Liver (tissue), 9 donors: ENCODE data around the gene IL25. TPM values are rescaled to one million over a fixed set of nuclear protein-coding genes. Genes with fewer than 3 reads are reported as not detected.

Source experiments
- DNase-seq: peaks from one replicate; pipeline ENCODE4 v3.0.0-alpha.2; 2017; ENCODE audit warnings: low spot score
- H3K27ac ChIP-seq, 2 donors: one replicate each; pipeline ENCODE4 v1.7.0; 2013; ENCODE audit warnings: inconsistent platforms in 2 of 2, low read length in 2 of 2, control low read depth in 1 of 2, low read depth in 1 of 2, mild to moderate bottlenecking in 1 of 2
- H3K27me3 ChIP-seq, 4 donors: one replicate each; pipeline versions ENCODE4 v1.6.1 to v1.7.0; 2013; ENCODE audit warnings: low read length in 3 of 4, inconsistent platforms in 1 of 4, mild to moderate bottlenecking in 1 of 4, moderate library complexity in 1 of 4; ENCODE audit not compliant: control insufficient read depth in 4 of 4, insufficient read depth in 4 of 4
- H3K36me3 ChIP-seq, 4 donors: one replicate each; pipeline versions ENCODE4 v1.6.1 to v1.7.0; 2013; ENCODE audit warnings: low read length in 3 of 4, mild to moderate bottlenecking in 3 of 4, low read depth in 1 of 4, moderate library complexity in 1 of 4; ENCODE audit not compliant: control insufficient read depth in 4 of 4, insufficient read depth in 3 of 4
- H3K4me1 ChIP-seq, 4 donors: one replicate each; pipeline versions ENCODE4 v1.6.1 to v1.7.0; 2013; ENCODE audit warnings: low read length in 3 of 4, mild to moderate bottlenecking in 3 of 4, moderate library complexity in 1 of 4; ENCODE audit not compliant: control insufficient read depth in 4 of 4, insufficient read depth in 4 of 4
- H3K4me3 ChIP-seq, 3 donors: one replicate each; pipeline versions ENCODE4 v1.6.1 to v1.7.0; 2013; ENCODE audit warnings: low read length in 3 of 3, control low read depth in 1 of 3, low read depth in 1 of 3, mild to moderate bottlenecking in 1 of 3
- H3K9ac ChIP-seq, 2 donors: one replicate each; pipeline ENCODE4 v1.7.0; 2013; ENCODE audit warnings: low read length in 2 of 2, mild to moderate bottlenecking in 2 of 2, moderate library complexity in 2 of 2, control low read depth in 1 of 2, low read depth in 1 of 2
- H3K9me3 ChIP-seq, 4 donors: one replicate each; pipeline versions ENCODE4 v1.6.1 to v1.7.0; 2013; ENCODE audit warnings: low read length in 3 of 4; ENCODE audit not compliant: control insufficient read depth in 4 of 4
- EGR1 ChIP-seq, 2 donors: IDR thresholded peaks; 2 replicates each; pipeline ENCODE4 v1.6.1; 2016 to 2018; ENCODE audit warnings: antibody characterized with exemption in 2 of 2, low read depth in 2 of 2
- FOXA1 ChIP-seq: IDR thresholded peaks from 2 replicates; pipeline ENCODE4 v1.6.1; 2016; ENCODE audit warnings: antibody characterized with exemption
- FOXA2 ChIP-seq: IDR thresholded peaks from 2 replicates; pipeline ENCODE4 v1.6.1; 2016; ENCODE audit warnings: antibody characterized with exemption
- GABPA ChIP-seq, 2 donors: IDR thresholded peaks in 1 of 2; conservative IDR thresholded peaks in 1 of 2; 2 replicates each; pipeline ENCODE4 v1.6.1; 2016; ENCODE audit warnings: antibody characterized with exemption in 2 of 2, mild to moderate bottlenecking in 1 of 2, moderate library complexity in 1 of 2
- HNF4A ChIP-seq, 2 donors: conservative IDR thresholded peaks; 2 replicates each; pipeline ENCODE4 v1.6.1; 2016; ENCODE audit warnings: antibody characterized with exemption in 2 of 2, mild to moderate bottlenecking in 2 of 2
- HNF4G ChIP-seq: IDR thresholded peaks from 2 replicates; pipeline ENCODE4 v1.6.1; 2016; ENCODE audit warnings: antibody characterized with exemption
- JUND ChIP-seq, 2 donors: IDR thresholded peaks; 2 replicates each; pipeline ENCODE4 v1.6.1; 2016; ENCODE audit warnings: antibody characterized with exemption in 2 of 2
- RAD21 ChIP-seq, 2 donors: IDR thresholded peaks; 2 replicates each; pipeline ENCODE4 v1.6.1; 2016; ENCODE audit warnings: antibody characterized with exemption in 2 of 2, mild to moderate bottlenecking in 2 of 2
- RXRA ChIP-seq, 2 donors: IDR thresholded peaks; 2 replicates each; pipeline ENCODE4 v1.6.1; 2017 to 2018; ENCODE audit warnings: antibody characterized with exemption in 2 of 2, mild to moderate bottlenecking in 1 of 2
- SP1 ChIP-seq: IDR thresholded peaks from 2 replicates; pipeline ENCODE4 v1.6.1; 2018; ENCODE audit warnings: antibody characterized with exemption, mild to moderate bottlenecking
- TAF1 ChIP-seq: conservative IDR thresholded peaks from 2 replicates; pipeline ENCODE4 v1.6.1; 2016; ENCODE audit warnings: antibody characterized with exemption, mild to moderate bottlenecking
- YY1 ChIP-seq: IDR thresholded peaks from 2 replicates; pipeline ENCODE4 v1.6.1; 2016; ENCODE audit warnings: antibody characterized with exemption, mild to moderate bottlenecking
- WGBS: extraction: QIAGEN DNeasy Blood & Tissue Kit; methylation state at CpG from one replicate; pipeline ENCODE4 v1.1.7; 2013; 5-methylcytosine and 5-hydroxymethylcytosine counted together
- polyA plus RNA-seq, 2 donors: library from polyadenylated mRNA; stranded (reverse) in 1 of 2; unstranded in 1 of 2; fragments of 200-250 nt in 1 of 2; fragments of >200 nt in 1 of 2; fragmentation: Nextera tagmentation in 1 of 2; extraction: Ambion mirVana in 1 of 2; gene quantifications; one replicate each; pipeline versions ENCODE4 v1.2.1 to v1.2.3, GENCODE V29; 2013 to 2015
- total RNA-seq, 2 donors: library from RNA; depleted of rRNA; stranded (reverse); fragments of >200 nt; gene quantifications; one replicate each; pipeline ENCODE4 v1.2.3, GENCODE V29; 2014
- TF ChIP-seq, protein P1 (sequence below): IDR thresholded peaks from 2 replicates; pipeline ENCODE4 v1.6.1; 2016; ENCODE audit warnings: antibody characterized with exemption
- TF ChIP-seq, protein P2 (sequence below): IDR thresholded peaks from 2 replicates; pipeline ENCODE4 v1.6.1; 2016; ENCODE audit warnings: antibody characterized with exemption, mild to moderate bottlenecking
- donor health status: healthy.
- donor health status: healthy.
- donor health status: healthy.
- donor health status: healthy.
- donor health status: healthy.

Gene IL25
- total and polyA plus RNA-seq, 4 donors = not detected

DNA sequence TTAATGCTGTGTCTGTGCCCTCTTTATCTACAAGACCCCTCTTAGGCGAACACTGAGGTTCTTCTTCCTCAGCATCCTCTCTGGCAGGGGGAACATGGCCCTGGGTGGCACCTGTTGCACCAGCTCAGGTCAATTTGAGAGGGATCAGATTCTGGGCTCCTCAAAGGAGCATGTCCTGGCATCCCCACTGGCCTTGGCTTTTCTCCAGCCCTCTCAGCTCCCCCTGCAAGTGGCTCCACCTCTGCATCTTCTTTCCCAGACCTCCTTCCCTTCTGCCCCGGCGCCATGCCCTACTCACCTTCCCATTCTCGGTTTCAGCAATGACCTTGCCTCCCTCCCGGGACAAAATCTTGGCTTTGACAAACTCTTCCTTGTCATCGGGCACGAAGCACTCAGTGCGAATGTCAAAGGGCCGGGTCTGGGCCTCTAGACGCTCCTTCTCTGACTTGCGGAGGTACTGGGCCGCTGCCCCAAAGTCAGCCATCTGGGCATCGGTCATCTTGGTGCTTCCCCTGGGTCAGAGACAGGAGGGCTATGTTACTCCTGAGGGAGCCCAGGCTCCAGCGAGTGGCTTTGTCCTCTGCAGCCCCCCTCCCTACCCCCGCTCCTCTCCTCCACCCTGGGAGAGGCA is 34.2 kb downstream of the IL25 start:
- no peaks in the 10 kb centered on the region for H3K36me3 ChIP-seq
- no peaks in the 10 kb centered on the region for H3K9me3 ChIP-seq
- no peak overlapping the region for H3K27ac ChIP-seq
- H3K4me1 ChIP-seq = no peaks in the 10 kb centered on the region
- no peak for DNase-seq
- no peak overlapping the region for H3K9ac ChIP-seq
- no peak overlapping the region for H3K4me3 ChIP-seq
- peaks cover 0 to 10% (median 5%) of the 10 kb centered on the region in 4 donors for H3K27me3 ChIP-seq
- TF ChIP-seq EGR1 (IDR thresholded peaks at IDR 0.05; ENCODE audit: low read depth in 2 of 2) (no peak), SP1 (no peak), FOXA1 (no peak), GABPA (IDR thresholded peaks at IDR 0.05 in 1 of 2, conservative IDR thresholded peaks at IDR 0.05 in 1 of 2) (no peak), FOXA2 (no peak), YY1 (no peak), RXRA (IDR thresholded peaks at IDR 0.05) (no peak), RAD21 (IDR thresholded peaks at IDR 0.05) (no peak), JUND (IDR thresholded peaks at IDR 0.05) (no peak), HNF4A (conservative IDR thresholded peaks at IDR 0.05) (no peak)
- TF ChIP-seq, protein P1, sequence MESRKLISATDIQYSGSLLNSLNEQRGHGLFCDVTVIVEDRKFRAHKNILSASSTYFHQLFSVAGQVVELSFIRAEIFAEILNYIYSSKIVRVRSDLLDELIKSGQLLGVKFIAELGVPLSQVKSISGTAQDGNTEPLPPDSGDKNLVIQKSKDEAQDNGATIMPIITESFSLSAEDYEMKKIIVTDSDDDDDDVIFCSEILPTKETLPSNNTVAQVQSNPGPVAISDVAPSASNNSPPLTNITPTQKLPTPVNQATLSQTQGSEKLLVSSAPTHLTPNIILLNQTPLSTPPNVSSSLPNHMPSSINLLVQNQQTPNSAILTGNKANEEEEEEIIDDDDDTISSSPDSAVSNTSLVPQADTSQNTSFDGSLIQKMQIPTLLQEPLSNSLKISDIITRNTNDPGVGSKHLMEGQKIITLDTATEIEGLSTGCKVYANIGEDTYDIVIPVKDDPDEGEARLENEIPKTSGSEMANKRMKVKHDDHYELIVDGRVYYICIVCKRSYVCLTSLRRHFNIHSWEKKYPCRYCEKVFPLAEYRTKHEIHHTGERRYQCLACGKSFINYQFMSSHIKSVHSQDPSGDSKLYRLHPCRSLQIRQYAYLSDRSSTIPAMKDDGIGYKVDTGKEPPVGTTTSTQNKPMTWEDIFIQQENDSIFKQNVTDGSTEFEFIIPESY = no peak
- TF ChIP-seq, protein P2, sequence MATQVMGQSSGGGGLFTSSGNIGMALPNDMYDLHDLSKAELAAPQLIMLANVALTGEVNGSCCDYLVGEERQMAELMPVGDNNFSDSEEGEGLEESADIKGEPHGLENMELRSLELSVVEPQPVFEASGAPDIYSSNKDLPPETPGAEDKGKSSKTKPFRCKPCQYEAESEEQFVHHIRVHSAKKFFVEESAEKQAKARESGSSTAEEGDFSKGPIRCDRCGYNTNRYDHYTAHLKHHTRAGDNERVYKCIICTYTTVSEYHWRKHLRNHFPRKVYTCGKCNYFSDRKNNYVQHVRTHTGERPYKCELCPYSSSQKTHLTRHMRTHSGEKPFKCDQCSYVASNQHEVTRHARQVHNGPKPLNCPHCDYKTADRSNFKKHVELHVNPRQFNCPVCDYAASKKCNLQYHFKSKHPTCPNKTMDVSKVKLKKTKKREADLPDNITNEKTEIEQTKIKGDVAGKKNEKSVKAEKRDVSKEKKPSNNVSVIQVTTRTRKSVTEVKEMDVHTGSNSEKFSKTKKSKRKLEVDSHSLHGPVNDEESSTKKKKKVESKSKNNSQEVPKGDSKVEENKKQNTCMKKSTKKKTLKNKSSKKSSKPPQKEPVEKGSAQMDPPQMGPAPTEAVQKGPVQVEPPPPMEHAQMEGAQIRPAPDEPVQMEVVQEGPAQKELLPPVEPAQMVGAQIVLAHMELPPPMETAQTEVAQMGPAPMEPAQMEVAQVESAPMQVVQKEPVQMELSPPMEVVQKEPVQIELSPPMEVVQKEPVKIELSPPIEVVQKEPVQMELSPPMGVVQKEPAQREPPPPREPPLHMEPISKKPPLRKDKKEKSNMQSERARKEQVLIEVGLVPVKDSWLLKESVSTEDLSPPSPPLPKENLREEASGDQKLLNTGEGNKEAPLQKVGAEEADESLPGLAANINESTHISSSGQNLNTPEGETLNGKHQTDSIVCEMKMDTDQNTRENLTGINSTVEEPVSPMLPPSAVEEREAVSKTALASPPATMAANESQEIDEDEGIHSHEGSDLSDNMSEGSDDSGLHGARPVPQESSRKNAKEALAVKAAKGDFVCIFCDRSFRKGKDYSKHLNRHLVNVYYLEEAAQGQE = no peak
- 82% methylated on average over 15 of the region's 15 CpGs for WGBS

DNA sequence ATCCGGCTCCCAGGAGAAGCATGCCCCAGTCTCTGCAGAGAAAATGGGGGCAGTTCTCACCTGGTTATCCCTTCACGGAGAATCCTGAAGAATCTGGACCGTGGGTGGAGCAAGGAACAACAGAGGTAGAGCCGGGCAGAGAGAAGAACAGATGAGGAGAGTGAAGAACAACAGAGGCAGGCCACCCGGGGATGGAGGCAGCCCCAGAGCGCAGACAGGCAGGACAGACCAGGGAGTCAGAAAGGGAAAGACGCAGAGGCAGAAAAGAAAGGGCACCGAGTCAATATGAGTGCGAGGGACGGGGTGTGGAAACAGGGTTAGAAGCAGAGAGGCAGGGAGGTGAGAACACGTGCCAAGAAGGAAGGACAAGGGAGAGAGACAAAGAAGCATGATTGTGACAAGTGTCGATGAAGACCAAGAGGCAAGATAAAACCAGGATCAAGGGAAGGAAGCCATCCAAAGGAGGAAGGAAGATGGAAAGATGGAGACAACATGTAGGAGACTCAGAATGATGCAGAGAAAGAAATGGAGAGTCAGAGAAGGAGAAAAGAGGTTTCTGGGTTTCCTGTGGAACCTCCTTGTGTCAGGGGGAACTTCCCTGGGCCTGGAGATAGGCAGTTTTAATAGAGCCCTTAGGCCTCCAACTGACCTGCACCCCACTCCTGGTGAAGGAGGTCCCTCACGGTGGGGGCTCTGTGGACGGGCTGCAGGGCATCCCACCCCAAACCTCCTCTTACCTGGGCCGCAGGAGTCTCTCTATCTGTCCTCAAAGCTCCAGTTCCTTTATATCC is 35.1 kb downstream of the IL25 start, which contains the start of gene MYH6:
Gene MYH6, minus strand, starts transcription at position 758 of the 791 bp plus-strand sequence. CDS start 1,050 bp downstream, outside the sequence.
- TF ChIP-seq TAF1 = no peak
- TF ChIP-seq HNF4G = no peak

More for the DNA sequence above, 35.1 kb downstream of the IL25 start, which contains the start of gene MYH6:
- no peaks in the 10 kb centered on the region for H3K4me1 ChIP-seq
- peaks cover 0 to 10% (median 5%) of the 10 kb centered on the region in 4 donors for H3K27me3 ChIP-seq
- H3K9me3 ChIP-seq = no peaks in the 10 kb centered on the region
- no peak within 1 kb of the TSS for H3K27ac ChIP-seq
- no peak for DNase-seq
- H3K4me3 ChIP-seq = no peak within 1 kb of the TSS
- WGBS = 73% methylated on average over 15 of the region's 15 CpGs
- H3K36me3 ChIP-seq = no peaks in the 10 kb centered on the region
- no peak within 1 kb of the TSS for H3K9ac ChIP-seq
